ENCODE measurements around the gene SPTBN1. TPM values are rescaled to one million over a fixed set of nuclear protein-coding genes. Genes with fewer than 3 reads are reported as not detected.

The SPTBN1 gene
- total and polyA plus RNA-seq, 2 of the 13 experiments (the other 11 are each of a cell fraction or from before 2014, with no cell fraction given) = 123 to 299 TPM

GRCh38 chr2:54613794-54614257 is 157.7 kb downstream of the SPTBN1 start (continued):
- TF ChIP-seq ZBTB14 (CRISPR knock-in tag; IDR thresholded peaks at IDR 0.05) = no peak
- TF ChIP-seq ARID5B (CRISPR knock-in tag; IDR thresholded peaks at IDR 0.05) = 0 out of 2 replicates have a peak, but pooled peaks have one; percentile 11
- no peak for TF ChIP-seq RCOR2 (CRISPR knock-in tag; IDR thresholded peaks at IDR 0.05)
- TF ChIP-seq, protein P1, sequence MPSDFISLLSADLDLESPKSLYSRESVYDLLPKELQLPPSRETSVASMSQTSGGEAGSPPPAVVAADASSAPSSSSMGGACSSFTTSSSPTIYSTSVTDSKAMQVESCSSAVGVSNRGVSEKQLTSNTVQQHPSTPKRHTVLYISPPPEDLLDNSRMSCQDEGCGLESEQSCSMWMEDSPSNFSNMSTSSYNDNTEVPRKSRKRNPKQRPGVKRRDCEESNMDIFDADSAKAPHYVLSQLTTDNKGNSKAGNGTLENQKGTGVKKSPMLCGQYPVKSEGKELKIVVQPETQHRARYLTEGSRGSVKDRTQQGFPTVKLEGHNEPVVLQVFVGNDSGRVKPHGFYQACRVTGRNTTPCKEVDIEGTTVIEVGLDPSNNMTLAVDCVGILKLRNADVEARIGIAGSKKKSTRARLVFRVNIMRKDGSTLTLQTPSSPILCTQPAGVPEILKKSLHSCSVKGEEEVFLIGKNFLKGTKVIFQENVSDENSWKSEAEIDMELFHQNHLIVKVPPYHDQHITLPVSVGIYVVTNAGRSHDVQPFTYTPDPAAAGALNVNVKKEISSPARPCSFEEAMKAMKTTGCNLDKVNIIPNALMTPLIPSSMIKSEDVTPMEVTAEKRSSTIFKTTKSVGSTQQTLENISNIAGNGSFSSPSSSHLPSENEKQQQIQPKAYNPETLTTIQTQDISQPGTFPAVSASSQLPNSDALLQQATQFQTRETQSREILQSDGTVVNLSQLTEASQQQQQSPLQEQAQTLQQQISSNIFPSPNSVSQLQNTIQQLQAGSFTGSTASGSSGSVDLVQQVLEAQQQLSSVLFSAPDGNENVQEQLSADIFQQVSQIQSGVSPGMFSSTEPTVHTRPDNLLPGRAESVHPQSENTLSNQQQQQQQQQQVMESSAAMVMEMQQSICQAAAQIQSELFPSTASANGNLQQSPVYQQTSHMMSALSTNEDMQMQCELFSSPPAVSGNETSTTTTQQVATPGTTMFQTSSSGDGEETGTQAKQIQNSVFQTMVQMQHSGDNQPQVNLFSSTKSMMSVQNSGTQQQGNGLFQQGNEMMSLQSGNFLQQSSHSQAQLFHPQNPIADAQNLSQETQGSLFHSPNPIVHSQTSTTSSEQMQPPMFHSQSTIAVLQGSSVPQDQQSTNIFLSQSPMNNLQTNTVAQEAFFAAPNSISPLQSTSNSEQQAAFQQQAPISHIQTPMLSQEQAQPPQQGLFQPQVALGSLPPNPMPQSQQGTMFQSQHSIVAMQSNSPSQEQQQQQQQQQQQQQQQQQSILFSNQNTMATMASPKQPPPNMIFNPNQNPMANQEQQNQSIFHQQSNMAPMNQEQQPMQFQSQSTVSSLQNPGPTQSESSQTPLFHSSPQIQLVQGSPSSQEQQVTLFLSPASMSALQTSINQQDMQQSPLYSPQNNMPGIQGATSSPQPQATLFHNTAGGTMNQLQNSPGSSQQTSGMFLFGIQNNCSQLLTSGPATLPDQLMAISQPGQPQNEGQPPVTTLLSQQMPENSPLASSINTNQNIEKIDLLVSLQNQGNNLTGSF (CRISPR knock-in tag; IDR thresholded peaks at IDR 0.05) = no peak
- TF ChIP-seq, protein P2, sequence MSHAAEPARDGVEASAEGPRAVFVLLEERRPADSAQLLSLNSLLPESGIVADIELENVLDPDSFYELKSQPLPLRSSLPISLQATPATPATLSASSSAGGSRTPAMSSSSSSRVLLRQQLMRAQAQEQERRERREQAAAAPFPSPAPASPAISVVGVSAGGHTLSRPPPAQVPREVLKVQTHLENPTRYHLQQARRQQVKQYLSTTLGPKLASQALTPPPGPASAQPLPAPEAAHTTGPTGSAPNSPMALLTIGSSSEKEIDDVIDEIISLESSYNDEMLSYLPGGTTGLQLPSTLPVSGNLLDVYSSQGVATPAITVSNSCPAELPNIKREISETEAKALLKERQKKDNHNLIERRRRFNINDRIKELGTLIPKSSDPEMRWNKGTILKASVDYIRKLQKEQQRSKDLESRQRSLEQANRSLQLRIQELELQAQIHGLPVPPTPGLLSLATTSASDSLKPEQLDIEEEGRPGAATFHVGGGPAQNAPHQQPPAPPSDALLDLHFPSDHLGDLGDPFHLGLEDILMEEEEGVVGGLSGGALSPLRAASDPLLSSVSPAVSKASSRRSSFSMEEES (CRISPR knock-in tag; IDR thresholded peaks at IDR 0.05) = no peak
- no peak for TF ChIP-seq ZBTB25 (CRISPR knock-in tag; IDR thresholded peaks at IDR 0.05)
- no peak for TF ChIP-seq TIGD3 (CRISPR knock-in tag; IDR thresholded peaks at IDR 0.05; ENCODE audit: borderline replicate concordance)
- no peak for TF ChIP-seq MAZ (IDR thresholded peaks at IDR 0.05; ENCODE audit: borderline replicate concordance, low read depth, low read length)
- no peak for TF ChIP-seq MAZ (CRISPR knock-in tag; IDR thresholded peaks at IDR 0.05; ENCODE audit: low read depth)
- no peak for TF ChIP-seq MIER3 (CRISPR knock-in tag; IDR thresholded peaks at IDR 0.05; ENCODE audit: borderline replicate concordance)
- no peak for TF ChIP-seq CBX1 (IDR thresholded peaks at IDR 0.05; ENCODE audit: low read depth)
- TF ChIP-seq ZNF451 (CRISPR knock-in tag; IDR thresholded peaks at IDR 0.05) = no peak
- no peak for TF ChIP-seq CAMTA2 (CRISPR knock-in tag; IDR thresholded peaks at IDR 0.05; ENCODE audit: borderline replicate concordance)
